MM.1S (cell line): ENCODE measurements around the gene FETUB.

Experiments
- EZH2 ChIP-seq: fragments of 300-600 bp; sonication (generic); optimal IDR thresholded peaks from 2 replicates; pipeline ENCODE3; 2017; ENCODE audit warnings: low read depth, mild to moderate bottlenecking, antibody characterized with exemption, low read length, mixed read lengths
- TF ChIP-seq, protein P1 (sequence below): fragments of 300-600 bp; sonication (generic); IDR thresholded peaks from 2 replicates; pipeline ENCODE4 v1.5.1; 2016; ENCODE audit warnings: antibody characterized with exemption, low read length, mixed read lengths

DNA sequence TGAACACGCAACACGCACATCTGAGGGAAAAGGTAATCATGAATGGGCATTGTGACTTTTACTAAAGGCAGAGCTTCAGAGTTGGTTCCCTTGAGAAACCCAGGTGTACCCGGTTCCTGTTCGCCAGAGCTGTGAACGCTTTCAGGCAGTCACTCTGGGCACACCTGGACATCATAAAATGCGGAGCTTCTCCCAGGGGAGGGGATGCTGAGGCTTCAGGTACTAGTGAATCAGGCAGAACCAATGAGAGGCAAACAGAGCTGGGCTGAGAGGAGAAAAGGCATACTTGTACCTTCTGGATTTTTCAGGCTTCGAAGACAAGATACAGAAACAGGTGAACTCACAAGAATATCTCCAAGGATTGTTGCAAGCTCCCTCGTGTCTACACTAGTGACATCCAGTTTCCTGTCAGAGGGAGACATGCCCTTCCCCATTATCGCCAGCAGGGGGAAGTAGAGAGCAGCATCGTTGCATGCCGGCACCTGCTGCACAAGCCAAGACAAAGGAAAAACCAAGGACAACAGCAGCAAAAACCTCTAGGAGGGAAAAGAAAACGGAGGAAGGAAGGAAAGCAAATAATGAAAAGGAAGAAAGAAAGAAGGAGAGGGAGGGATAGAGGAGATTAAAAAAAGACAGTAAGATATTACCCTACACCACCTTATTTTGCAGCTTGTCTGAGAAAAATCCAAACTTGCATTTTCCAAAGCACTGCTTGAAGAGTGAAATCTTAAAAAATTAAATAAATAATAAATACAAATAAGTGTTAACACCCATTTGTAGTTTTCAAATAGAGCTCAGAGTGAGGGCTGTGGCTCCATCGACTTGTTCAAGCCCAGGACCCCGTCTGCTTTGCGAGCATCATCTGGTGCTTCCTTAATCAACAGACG is 25.4 kb upstream of the FETUB start:
- TF ChIP-seq, protein P1, sequence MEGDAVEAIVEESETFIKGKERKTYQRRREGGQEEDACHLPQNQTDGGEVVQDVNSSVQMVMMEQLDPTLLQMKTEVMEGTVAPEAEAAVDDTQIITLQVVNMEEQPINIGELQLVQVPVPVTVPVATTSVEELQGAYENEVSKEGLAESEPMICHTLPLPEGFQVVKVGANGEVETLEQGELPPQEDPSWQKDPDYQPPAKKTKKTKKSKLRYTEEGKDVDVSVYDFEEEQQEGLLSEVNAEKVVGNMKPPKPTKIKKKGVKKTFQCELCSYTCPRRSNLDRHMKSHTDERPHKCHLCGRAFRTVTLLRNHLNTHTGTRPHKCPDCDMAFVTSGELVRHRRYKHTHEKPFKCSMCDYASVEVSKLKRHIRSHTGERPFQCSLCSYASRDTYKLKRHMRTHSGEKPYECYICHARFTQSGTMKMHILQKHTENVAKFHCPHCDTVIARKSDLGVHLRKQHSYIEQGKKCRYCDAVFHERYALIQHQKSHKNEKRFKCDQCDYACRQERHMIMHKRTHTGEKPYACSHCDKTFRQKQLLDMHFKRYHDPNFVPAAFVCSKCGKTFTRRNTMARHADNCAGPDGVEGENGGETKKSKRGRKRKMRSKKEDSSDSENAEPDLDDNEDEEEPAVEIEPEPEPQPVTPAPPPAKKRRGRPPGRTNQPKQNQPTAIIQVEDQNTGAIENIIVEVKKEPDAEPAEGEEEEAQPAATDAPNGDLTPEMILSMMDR, result peak; percentile 100
- TF ChIP-seq EZH2, result no peak
